Measurements from ENCODE around the gene DNMT1.

DNA sequence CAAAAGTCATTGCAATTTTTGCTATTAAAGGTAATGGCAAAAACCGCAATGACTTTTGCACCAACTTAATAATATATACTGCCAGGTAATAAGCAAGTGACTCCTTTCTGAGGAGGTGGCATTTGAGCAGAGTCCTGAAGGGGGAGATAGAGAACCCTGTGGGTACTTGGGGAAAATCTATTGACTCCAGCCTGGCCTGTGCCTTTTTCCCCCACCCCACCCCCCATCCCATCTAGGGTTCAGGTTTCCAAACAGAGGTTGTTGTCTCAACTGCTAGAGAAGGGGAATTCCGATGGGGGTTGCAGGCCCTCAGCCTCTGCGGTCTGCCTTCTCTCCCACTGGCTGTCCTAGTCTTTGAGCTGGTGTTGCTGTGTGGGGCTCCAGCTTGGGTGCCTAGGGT is 24.9 kb upstream of the DNMT1 start:
- TF ChIP-seq, protein P1, sequence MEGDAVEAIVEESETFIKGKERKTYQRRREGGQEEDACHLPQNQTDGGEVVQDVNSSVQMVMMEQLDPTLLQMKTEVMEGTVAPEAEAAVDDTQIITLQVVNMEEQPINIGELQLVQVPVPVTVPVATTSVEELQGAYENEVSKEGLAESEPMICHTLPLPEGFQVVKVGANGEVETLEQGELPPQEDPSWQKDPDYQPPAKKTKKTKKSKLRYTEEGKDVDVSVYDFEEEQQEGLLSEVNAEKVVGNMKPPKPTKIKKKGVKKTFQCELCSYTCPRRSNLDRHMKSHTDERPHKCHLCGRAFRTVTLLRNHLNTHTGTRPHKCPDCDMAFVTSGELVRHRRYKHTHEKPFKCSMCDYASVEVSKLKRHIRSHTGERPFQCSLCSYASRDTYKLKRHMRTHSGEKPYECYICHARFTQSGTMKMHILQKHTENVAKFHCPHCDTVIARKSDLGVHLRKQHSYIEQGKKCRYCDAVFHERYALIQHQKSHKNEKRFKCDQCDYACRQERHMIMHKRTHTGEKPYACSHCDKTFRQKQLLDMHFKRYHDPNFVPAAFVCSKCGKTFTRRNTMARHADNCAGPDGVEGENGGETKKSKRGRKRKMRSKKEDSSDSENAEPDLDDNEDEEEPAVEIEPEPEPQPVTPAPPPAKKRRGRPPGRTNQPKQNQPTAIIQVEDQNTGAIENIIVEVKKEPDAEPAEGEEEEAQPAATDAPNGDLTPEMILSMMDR (IDR thresholded peaks at IDR 0.05): peak; percentile 38
- no peak for TF ChIP-seq ZFX (IDR thresholded peaks at IDR 0.05; ENCODE audit: borderline replicate concordance)
